ENCODE data around the gene MORN3. TPM values are rescaled to one million over a fixed set of nuclear protein-coding genes. Genes with fewer than 3 reads are reported as not detected.
"Not testable (repeated sequence)": the region's sequence is repeated elsewhere in the genome, so short reads cannot be mapped to it uniquely, and the experiment has no call there.

Gene MORN3
- total and polyA plus RNA-seq, 9 of the 15 experiments (the other 6 are each of a cell fraction or from before 2014, with no cell fraction given): 0.09 to 0.27 (median 0.20) TPM

- H3K4me1 ChIP-seq (replicated peaks in 1 of 2; ENCODE audit: control insufficient read depth in 2 of 2, insufficient read depth in 2 of 2, low read length in 2 of 2): peaks cover 32 to 43% of the 10 kb centered on the region in 2 experiments
- ATAC-seq: not testable (repeated sequence)
- POLR2A ChIA-PET: interaction anchor here (0.6 to 2.0 kb wide), 3 partner anchors 9 to 119 kb away, joined by 3 to 6 read pairs (median 3); no protein-coding TSS in a partner anchor
These were observed 7.9 kb downstream of the MORN3 start for GRCh38 chr12:121661353-121662105.

More at GRCh38 chr12:121661353-121662105, 7.9 kb downstream of the MORN3 start:
- 83% methylated on average over 11 of the region's 11 CpGs for WGBS (ENCODE audit: insufficient coverage, low coverage, missing lambda C conversion rate)
- H3K27ac ChIP-seq (ENCODE audit: extremely low read depth, low read depth, low read length); BruUV-seq (replicated peaks); H3K36me3 ChIP-seq (ENCODE audit: control insufficient read depth, insufficient read depth, low read length); H3K4me3 ChIP-seq; H3K4me2 ChIP-seq (ENCODE audit: insufficient read depth, low read length); H4K20me1 ChIP-seq (replicated peaks; ENCODE audit: control insufficient read depth, insufficient read depth, low read length); H3K9ac ChIP-seq (ENCODE audit: insufficient read depth in 1 of 2, low read depth in 2 of 2, low read length in 2 of 2); CTCF ChIA-PET (ENCODE audit: low intra/inter-chr PET ratio); DNase-seq (ENCODE audit: extremely low read depth in 1 of 4, low spot score in 3 of 4); FAIRE-seq; H3K9me1 ChIP-seq (ENCODE audit: control insufficient read depth, insufficient read depth, low read length); H3K9me3 ChIP-seq (replicated peaks; ENCODE audit: control insufficient read depth, insufficient read depth, low read depth, low read length); in situ Hi-C loops (cut with MboI); H3K27me3 ChIP-seq (ENCODE audit: control insufficient read depth in 2 of 2, insufficient read depth in 2 of 2, low read length in 2 of 2): not testable (repeated sequence)
- TF ChIP-seq TSC22D4 (tag; IDR thresholded peaks at IDR 0.05) (0 out of 2 replicates have a peak, but pooled peaks have one; percentile 66), SMARCA5 (IDR thresholded peaks at IDR 0.05) (0 out of 2 replicates have a peak, but pooled peaks have one; percentile 23), ADNP (tag; IDR thresholded peaks at IDR 0.05) (peak; percentile 35; the same call in 1 of the 2 replicates), RBM25 (IDR thresholded peaks at IDR 0.05; ENCODE audit: low read depth, low read length, severe bottlenecking) (peak; percentile 77), EHMT2 (IDR thresholded peaks at IDR 0.05) (0 out of 2 replicates have a peak, but pooled peaks have one; percentile 14), BCOR (IDR thresholded peaks at IDR 0.05) (peak; percentile 86), KDM1A (IDR thresholded peaks at IDR 0.05) (peak; percentile 58 to 74; a peak in 3 of 4 replicates)
- H2AFZ ChIP-seq (ENCODE audit: low read depth, low read length): peak overlapping the region; percentile 51; the same call in 1 of the 2 replicates
- peaks cover 13% of the 10 kb centered on the region for H3K79me2 ChIP-seq (ENCODE audit: control insufficient read depth, insufficient read depth, low read length)
- intact Hi-C loops (cut with micrococcal nuclease): loop anchor here (5.0 kb wide), 1 partner anchor 34 kb away; the partner anchor contains the start of gene ORAI1
